ENCODE measurements around the gene DUSP18. TPM values are rescaled to one million over a fixed set of nuclear protein-coding genes. Genes with fewer than 3 reads are reported as not detected.

DUSP18 gene
- total and polyA plus RNA-seq, 2 of the 13 experiments (the other 11 are each of a cell fraction or from before 2014, with no cell fraction given): 1.4 to 2.3 TPM

- no peak overlapping the region for H2AFZ ChIP-seq (ENCODE audit: low read length)
- no peak overlapping the region for H3K27ac ChIP-seq (ENCODE audit: extremely low read length, insufficient read depth, low read length)
- 17% methylated on average over 2 of the region's 2 CpGs for WGBS (ENCODE audit: low lambda C conversion rate)
- intact Hi-C loops (cut with micrococcal nuclease; ENCODE audit: unreplicated experiment) (no loop called here), in situ Hi-C loops (cut with HindIII; ENCODE audit: extremely low pct_ligation_motif_present, low pct_unique_long_range_greater_than_20kb) (no loop called here)
- DNase-seq (ENCODE audit: low spot score): no peak
- no peak for FAIRE-seq
- peaks cover 0 to 5% of the 10 kb centered on the region in 2 experiments; a peak in 1 of 5 replicates for H3K27me3 ChIP-seq (ENCODE audit: control insufficient read depth in 1 of 2, insufficient read depth in 2 of 2, low read length in 2 of 2)
- no peaks in the 10 kb centered on the region for H3K79me2 ChIP-seq (ENCODE audit: insufficient read depth, low read length)
- POLR2A ChIA-PET: no interaction called here
- no peak for TF ChIP-seq POGZ (CRISPR knock-in tag; IDR thresholded peaks at IDR 0.05)
- TF ChIP-seq ZNF788 (CRISPR knock-in tag; IDR thresholded peaks at IDR 0.05; ENCODE audit: borderline replicate concordance): no peak
- no peak for TF ChIP-seq MBNL3 (CRISPR knock-in tag; conservative IDR thresholded peaks at IDR 0.05)
- TF ChIP-seq ZSCAN21 (CRISPR knock-in tag; IDR thresholded peaks at IDR 0.05; ENCODE audit: borderline replicate concordance): no peak
- TF ChIP-seq ZNF3 (CRISPR knock-in tag; IDR thresholded peaks at IDR 0.05): no peak
- no peak for TF ChIP-seq TGIF2 (CRISPR knock-in tag; IDR thresholded peaks at IDR 0.05)
- TF ChIP-seq ZMYM3 (CRISPR knock-in tag; IDR thresholded peaks at IDR 0.05): no peak
- no peak for TF ChIP-seq SAP130 (CRISPR knock-in tag; IDR thresholded peaks at IDR 0.05; ENCODE audit: low read depth)
- no peak for TF ChIP-seq SP140L (CRISPR knock-in tag; IDR thresholded peaks at IDR 0.05; ENCODE audit: borderline replicate concordance)
- no peak for TF ChIP-seq ATF6 (CRISPR knock-in tag; conservative IDR thresholded peaks at IDR 0.05)
- no peak for TF ChIP-seq ZNF280B (CRISPR knock-in tag; IDR thresholded peaks at IDR 0.05; ENCODE audit: borderline replicate concordance)
- TF ChIP-seq ZNF383 (CRISPR knock-in tag; IDR thresholded peaks at IDR 0.05; ENCODE audit: borderline replicate concordance): no peak
- TF ChIP-seq ZMYM4 (CRISPR knock-in tag; IDR thresholded peaks at IDR 0.05): no peak
- no peak for TF ChIP-seq ZNF253 (CRISPR knock-in tag; IDR thresholded peaks at IDR 0.05; ENCODE audit: borderline replicate concordance)
- TF ChIP-seq ZNF232 (CRISPR knock-in tag; IDR thresholded peaks at IDR 0.05; ENCODE audit: borderline replicate concordance): no peak
- no peaks in the 10 kb centered on the region for H3K4me1 ChIP-seq (ENCODE audit: insufficient read depth, low read length)
- CTCF ChIA-PET (ENCODE audit: low intra/inter-chr PET ratio, low total read pairs): no interaction called here
- no peak overlapping the region for H3K4me2 ChIP-seq (ENCODE audit: low read depth, low read length)
- no TSS peak for BruUV-seq (replicated peaks)
- no peak overlapping the region for H3K4me3 ChIP-seq (replicated peaks in 1 of 3; ENCODE audit: insufficient read depth in 1 of 3, low read depth in 2 of 3, low read length in 3 of 3)
- no peaks in the 10 kb centered on the region for H3K36me3 ChIP-seq (replicated peaks in 1 of 2; ENCODE audit: control insufficient read depth in 1 of 2, insufficient read depth in 2 of 2, low read length in 2 of 2)
- H3K9ac ChIP-seq (ENCODE audit: insufficient read depth, low read depth, low read length): no peak overlapping the region
- no peak for ATAC-seq
- H3K9me3 ChIP-seq (ENCODE audit: low read length): no peaks in the 10 kb centered on the region
- H4K20me1 ChIP-seq (ENCODE audit: insufficient read depth, low read length): no peaks in the 10 kb centered on the region
These were observed 14.2 kb upstream of the DUSP18 start for GRCh38 chr22:30681831-30682230.
